OCI-LY7 (cell line): ENCODE data around the gene TLE4. TPM values are rescaled to one million over a fixed set of nuclear protein-coding genes. Genes with fewer than 3 reads are reported as not detected.

Experiments used
- BruUV-seq: library from RNA; stranded (reverse); fragments of 400-500 nt; replicated peaks from 2 replicates; lab custom pipeline; 2021; lab: Mats Ljungman, UMichigan
- CTCF ChIA-PET: fragments of 300-600 bp; sonication (Branson Sonifier 250); formaldehyde crosslinking; loops from one replicate; lab custom pipeline; 2022; ENCODE audit warnings: antibody characterized with exemption; ENCODE audit not compliant: unreplicated experiment; lab: Charles Lee
- POLR2A ChIA-PET: fragments of 300-600 bp; sonication (Branson Sonifier 250); formaldehyde crosslinking; loops from one replicate; lab custom pipeline; 2022; ENCODE audit warnings: antibody characterized with exemption; lab: Charles Lee
- DNase-seq: peaks from one replicate; pipeline ENCODE4 v3.0.0-alpha.2; 2015; ENCODE audit warnings: low spot score
- H2AFZ ChIP-seq: fragments of 200-600 bp; sonication (generic), shearing (Covaris generic); 2 replicates; pipeline ENCODE4 v1.6.1; 2014; ENCODE audit warnings: mild to moderate bottlenecking, antibody characterized with exemption, low read length, moderate library complexity
- H3K27ac ChIP-seq: fragments of 200-600 bp; sonication (generic); 2 replicates; pipeline ENCODE4 v1.5.1; 2014; ENCODE audit warnings: mixed run types, low read depth, mild to moderate bottlenecking, moderate library complexity, low read length, inconsistent platforms; ENCODE audit not compliant: poor library complexity, severe bottlenecking
- H3K36me3 ChIP-seq: fragments of 200-600 bp; sonication (generic); 2 replicates; pipeline ENCODE4 v1.6.1; 2014; ENCODE audit warnings: mild to moderate bottlenecking, antibody characterized with exemption, low read length, moderate library complexity, mixed read lengths; ENCODE audit not compliant: insufficient read depth
- H3K4me1 ChIP-seq: fragments of 200-600 bp; sonication (generic); 2 replicates; pipeline ENCODE4 v1.5.1; 2014; ENCODE audit warnings: mild to moderate bottlenecking, low read length; ENCODE audit not compliant: insufficient read depth, poor library complexity, severe bottlenecking
- H3K4me2 ChIP-seq: fragments of 200-600 bp; sonication (generic); 2 replicates; pipeline ENCODE4 v1.6.1; 2014; ENCODE audit warnings: mild to moderate bottlenecking, low read length
- H3K4me3 ChIP-seq: fragments of 200-600 bp; sonication (generic); 2 replicates; pipeline ENCODE4 v1.5.1; 2014; ENCODE audit warnings: mild to moderate bottlenecking, low read depth, low read length; ENCODE audit not compliant: poor library complexity, severe bottlenecking
- H3K79me2 ChIP-seq: fragments of 200-600 bp; sonication (generic); 2 replicates; pipeline ENCODE4 v1.6.1; 2016; ENCODE audit warnings: low read depth, mild to moderate bottlenecking, low read length, moderate library complexity, mixed read lengths; ENCODE audit not compliant: insufficient read depth
- H3K9me2 ChIP-seq: fragments of 200-600 bp; sonication (generic); 2 replicates; pipeline ENCODE4 v1.6.1; 2016; ENCODE audit warnings: mild to moderate bottlenecking, low read length, mixed read lengths; ENCODE audit not compliant: insufficient read depth
- H3K9me3 ChIP-seq: fragments of 200-600 bp; sonication (generic); 2 replicates; pipeline ENCODE4 v1.6.1; 2014; ENCODE audit warnings: mild to moderate bottlenecking, mixed run types, low read length, mixed read lengths
- H4K20me1 ChIP-seq: fragments of 200-600 bp; sonication (generic); 2 replicates; pipeline ENCODE4 v1.6.1; 2014; ENCODE audit warnings: mild to moderate bottlenecking, antibody characterized with exemption, low read length, moderate library complexity, mixed read lengths; ENCODE audit not compliant: insufficient read depth
- EZH2phosphoT487 ChIP-seq: fragments of 200-600 bp; sonication (generic); IDR thresholded peaks from 2 replicates; pipeline ENCODE4 v1.6.1; 2018; ENCODE audit warnings: low read depth, borderline replicate concordance, mild to moderate bottlenecking, mixed run types, antibody characterized with exemption, low read length, moderate library complexity, mixed read lengths
- intact Hi-C: fragments of 100-400 bp; cut with micrococcal nuclease; formaldehyde crosslinking; loops from one replicate; pipeline ENCODE4 v1.10.0; 2022; ENCODE audit not compliant: unreplicated experiment
- total RNA-seq, 2 experiments: library from RNA; depleted of rRNA in 1 of 2; stranded (reverse); fragments of >200 nt in 1 of 2; shearing (Covaris generic) in 1 of 2; gene quantifications; 2 replicates each; pipeline ENCODE4 v1.2.3, GENCODE V29; 2014 to 2022
- TF ChIP-seq, protein P1 (sequence below): fragments of 200-600 bp; sonication (generic); conservative IDR thresholded peaks from 2 replicates; pipeline ENCODE4 v1.5.1; 2014; ENCODE audit warnings: mild to moderate bottlenecking, antibody characterized with exemption, low read length, moderate library complexity, mixed read lengths

TLE4 gene
- total RNA-seq, 2 experiments from 2014 or later, result 36.7 to 41.7 TPM

DNA sequence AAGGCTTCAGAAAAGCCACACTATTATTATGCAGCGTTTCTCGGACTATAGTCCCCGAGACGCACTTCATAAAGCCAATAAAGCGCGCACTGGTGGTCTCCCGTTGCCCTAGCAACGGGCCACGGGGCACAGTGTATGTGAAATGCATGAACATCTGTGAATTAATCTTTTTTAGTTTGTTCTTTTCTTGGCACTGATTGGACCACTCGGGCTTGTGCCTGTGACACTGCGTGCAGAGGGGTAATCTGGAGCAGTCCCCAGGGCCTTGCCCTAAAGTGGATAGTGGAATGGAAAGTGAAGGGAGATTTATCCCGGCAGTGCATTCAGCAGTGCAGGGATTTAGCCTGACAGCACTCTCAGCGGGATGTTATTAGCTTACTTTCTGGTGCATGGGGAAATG, 92.1 kb downstream of the TLE4 start:
- TF ChIP-seq, protein P1, sequence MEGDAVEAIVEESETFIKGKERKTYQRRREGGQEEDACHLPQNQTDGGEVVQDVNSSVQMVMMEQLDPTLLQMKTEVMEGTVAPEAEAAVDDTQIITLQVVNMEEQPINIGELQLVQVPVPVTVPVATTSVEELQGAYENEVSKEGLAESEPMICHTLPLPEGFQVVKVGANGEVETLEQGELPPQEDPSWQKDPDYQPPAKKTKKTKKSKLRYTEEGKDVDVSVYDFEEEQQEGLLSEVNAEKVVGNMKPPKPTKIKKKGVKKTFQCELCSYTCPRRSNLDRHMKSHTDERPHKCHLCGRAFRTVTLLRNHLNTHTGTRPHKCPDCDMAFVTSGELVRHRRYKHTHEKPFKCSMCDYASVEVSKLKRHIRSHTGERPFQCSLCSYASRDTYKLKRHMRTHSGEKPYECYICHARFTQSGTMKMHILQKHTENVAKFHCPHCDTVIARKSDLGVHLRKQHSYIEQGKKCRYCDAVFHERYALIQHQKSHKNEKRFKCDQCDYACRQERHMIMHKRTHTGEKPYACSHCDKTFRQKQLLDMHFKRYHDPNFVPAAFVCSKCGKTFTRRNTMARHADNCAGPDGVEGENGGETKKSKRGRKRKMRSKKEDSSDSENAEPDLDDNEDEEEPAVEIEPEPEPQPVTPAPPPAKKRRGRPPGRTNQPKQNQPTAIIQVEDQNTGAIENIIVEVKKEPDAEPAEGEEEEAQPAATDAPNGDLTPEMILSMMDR, result no peak
- TF ChIP-seq EZH2phosphoT487, result no peak
- Histone ChIP-seq H3K9me2 (no peaks in the 10 kb centered on the region), H3K4me1 (no peaks in the 10 kb centered on the region), H3K27ac (no peak overlapping the region), H3K9me3 (no peaks in the 10 kb centered on the region), H2AFZ (no peak overlapping the region), H4K20me1 (no peaks in the 10 kb centered on the region), H3K79me2 (no peaks in the 10 kb centered on the region), H3K4me2 (no peak overlapping the region), H3K36me3 (no peaks in the 10 kb centered on the region), H3K4me3 (no peak overlapping the region)
- DNase-seq, result no peak
- no TSS peak for BruUV-seq
- CTCF ChIA-PET, result no interaction called here
- POLR2A ChIA-PET, result interaction anchor here (0.6 to 1.0 kb wide), 2 partner anchors 22 to 1554 kb away, joined by 3 read pairs; no protein-coding TSS in a partner anchor
- intact Hi-C loops, result no loop called here

DNA sequence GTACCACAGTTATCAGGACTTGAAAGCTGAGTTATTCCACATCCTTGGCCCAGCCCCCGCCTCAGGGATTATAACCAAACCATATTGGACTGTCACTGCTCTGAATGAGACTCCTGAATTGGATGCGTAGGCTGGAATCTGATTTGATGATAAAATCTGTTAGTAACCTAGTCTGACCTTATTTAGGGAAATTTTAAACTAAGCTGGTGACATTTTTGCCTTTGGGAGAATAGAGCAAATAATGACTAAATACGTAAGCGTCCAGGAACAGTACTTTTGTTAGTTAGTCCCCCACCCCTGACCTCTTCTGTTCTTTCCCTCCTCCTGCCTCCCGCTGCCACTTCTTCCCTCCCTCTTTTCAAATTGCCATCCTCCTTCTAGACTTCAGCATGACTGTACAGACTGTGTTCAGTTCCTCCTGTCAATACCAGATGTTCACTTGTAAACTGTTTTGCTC, 92.6 kb downstream of the TLE4 start:
- ChIA-PET CTCF (no interaction called here), POLR2A (interaction anchor here (0.6 kb wide), 1 partner anchor 1554 kb away, joined by 3 read pairs; no protein-coding TSS in a partner anchor)
- no peaks in the 10 kb centered on the region for H3K9me2 ChIP-seq
- TF ChIP-seq, protein P1, result no peak
- TF ChIP-seq EZH2phosphoT487, result no peak
- no peak overlapping the region for H3K4me3 ChIP-seq
- H4K20me1 ChIP-seq, result no peaks in the 10 kb centered on the region
- H3K4me1 ChIP-seq, result no peaks in the 10 kb centered on the region
- H3K4me2 ChIP-seq, result no peak overlapping the region
- no peak for DNase-seq
- H3K27ac ChIP-seq, result no peak overlapping the region
- no TSS peak for BruUV-seq
- intact Hi-C loops, result no loop called here
- H3K79me2 ChIP-seq, result no peaks in the 10 kb centered on the region
- no peaks in the 10 kb centered on the region for H3K36me3 ChIP-seq
- H3K9me3 ChIP-seq, result no peaks in the 10 kb centered on the region
- H2AFZ ChIP-seq, result no peak overlapping the region

DNA sequence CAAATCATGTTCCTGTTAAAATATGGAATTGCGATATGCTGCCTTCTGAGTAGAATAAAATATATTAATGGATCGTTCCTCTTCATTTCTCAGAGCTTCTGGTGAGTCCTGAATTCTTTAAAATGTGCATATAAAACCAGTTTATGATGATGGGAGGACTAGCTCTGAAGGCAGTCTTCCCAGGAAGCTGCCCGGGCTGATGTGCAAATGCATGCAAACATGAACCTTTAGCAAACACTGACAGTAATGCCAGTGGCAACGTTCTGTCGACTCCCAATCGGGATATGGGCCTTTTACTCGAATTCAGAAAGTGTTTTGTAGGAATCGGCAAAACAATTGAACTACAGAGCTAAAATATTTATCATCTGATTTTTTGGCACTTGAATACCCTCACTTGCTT, 93.6 kb downstream of the TLE4 start:
- H3K4me3 ChIP-seq, result no peak overlapping the region
- 0 out of 2 replicates have a peak, but pooled peaks cover under 1% of the 10 kb centered on the region for H3K36me3 ChIP-seq
- H3K4me1 ChIP-seq, result no peaks in the 10 kb centered on the region
- TF ChIP-seq, protein P1, result no peak
- no peak for TF ChIP-seq EZH2phosphoT487
- no peak overlapping the region for H2AFZ ChIP-seq
- H3K27ac ChIP-seq, result no peak overlapping the region
- CTCF ChIA-PET, result no interaction called here
- H4K20me1 ChIP-seq, result no peaks in the 10 kb centered on the region
- no peaks in the 10 kb centered on the region for H3K9me2 ChIP-seq
- no peak overlapping the region for H3K4me2 ChIP-seq
- POLR2A ChIA-PET, result no interaction called here
- no peak for DNase-seq
- no peaks in the 10 kb centered on the region for H3K79me2 ChIP-seq
- no peaks in the 10 kb centered on the region for H3K9me3 ChIP-seq
- intact Hi-C loops, result no loop called here
- BruUV-seq, result no TSS peak
